Stimulated activated CD4-positive, alpha-beta T cell treated with anti-CD3 and anti-CD28 coated beads, TNF-alpha, amount 100 ng/mL, for 48 hours (primary cell): ENCODE measurements around the gene PAX2.
A peak's percentile ranks its signal among the peaks of the same experiment; 100 is the strongest.

Experiments
- DNase-seq, 3 donors: peaks; one replicate each; pipeline ENCODE4 v3.0.0-alpha.2; 2020; ENCODE audit warnings: low read depth in 3 of 3

Gene PAX2

DNA sequence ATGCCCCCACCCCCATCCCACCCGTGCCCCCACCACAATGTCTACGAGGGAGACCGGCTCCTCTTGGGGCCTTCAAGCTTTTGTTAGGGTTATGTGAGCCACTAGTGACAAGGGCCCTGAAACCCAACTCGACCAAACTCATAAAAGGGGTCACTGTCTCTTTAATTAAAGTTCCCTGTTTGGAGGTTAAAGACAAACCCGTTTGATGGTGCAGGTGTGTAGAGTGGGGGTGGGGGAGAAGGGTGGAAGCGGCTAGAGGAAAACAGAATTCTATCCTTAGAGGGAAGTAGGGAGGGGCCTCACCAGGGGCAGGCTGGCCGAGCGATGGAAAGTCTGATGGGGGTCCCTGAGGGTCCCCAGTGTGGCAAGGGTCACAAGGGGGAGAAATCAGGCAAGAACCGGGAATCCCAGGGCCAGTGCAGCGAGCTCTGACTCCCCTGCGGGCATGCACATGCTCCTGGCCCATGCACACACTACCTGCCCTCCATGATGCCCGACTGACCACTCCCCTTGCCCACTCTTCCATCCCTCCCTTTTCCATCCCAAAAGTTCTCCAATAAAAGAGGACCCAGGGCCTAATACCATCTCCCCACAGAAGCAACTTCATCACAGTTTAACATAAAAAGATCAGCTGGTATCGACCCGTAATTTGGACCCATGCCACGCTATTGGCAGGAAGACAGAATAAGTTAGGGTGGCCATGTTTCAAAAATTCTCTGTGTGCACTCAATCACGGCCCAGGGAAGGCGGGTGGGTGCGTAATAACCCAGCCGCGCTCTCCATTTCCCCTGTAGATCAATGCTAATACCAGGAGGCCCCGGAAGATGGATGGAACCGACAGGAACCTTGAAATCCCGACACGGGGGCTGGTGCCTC is 131.4 kb downstream of the PAX2 start:
- DNase-seq = no peak

DNA sequence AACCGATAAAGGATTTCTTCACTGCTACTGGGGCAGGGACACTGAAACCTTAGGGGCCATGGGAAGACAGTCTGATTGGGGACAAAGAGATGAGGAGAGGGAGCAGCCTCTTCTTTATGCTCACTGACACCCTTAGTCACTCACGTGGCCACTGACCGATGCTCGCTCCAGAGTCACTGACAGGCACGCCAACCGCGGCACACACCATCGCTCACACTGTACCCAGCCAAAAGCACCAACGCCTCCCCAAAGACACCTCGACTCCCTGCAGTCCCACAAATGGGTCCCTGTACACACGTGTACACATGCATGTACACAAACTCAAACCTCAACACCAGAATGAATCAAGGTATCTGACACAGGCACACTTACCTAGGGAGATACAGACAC is 132.1 kb downstream of the PAX2 start:
- DNase-seq = no peak

DNA sequence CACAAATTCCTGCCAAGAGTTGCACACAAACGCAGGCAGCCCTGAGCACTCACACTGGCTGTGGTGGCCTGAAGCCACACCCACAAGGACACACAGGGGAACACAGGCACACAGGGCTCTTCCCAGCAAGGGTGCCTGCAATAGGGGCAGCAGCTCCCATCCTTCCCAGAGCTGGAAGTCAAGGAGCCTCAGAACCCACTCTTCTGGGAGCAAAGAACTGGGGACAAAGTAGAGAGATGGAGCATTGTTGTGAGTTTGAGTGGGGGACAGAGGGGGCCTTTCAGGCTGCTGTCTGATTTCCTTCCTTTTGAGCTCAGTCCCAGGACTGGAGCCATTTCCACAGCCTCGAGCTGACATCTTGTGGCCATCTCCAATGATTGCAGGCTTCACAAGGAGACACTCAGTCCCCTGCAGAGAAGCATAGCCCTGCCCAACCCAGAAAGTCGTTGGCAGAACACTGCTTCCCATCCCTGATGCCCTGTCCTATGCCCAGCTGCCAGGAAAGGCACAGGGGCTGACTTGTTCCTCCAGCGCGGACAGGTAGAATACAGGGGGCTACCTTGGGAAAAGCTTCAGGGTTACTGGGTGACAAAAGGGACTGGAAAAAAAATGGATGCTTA is 133.0 kb downstream of the PAX2 start:
- peak in 2 of 3 donors; percentile 5 to 8 for DNase-seq
